ENCODE results near the gene NAALAD2. TPM values are rescaled to one million over a fixed set of nuclear protein-coding genes. Genes with fewer than 3 reads are reported as not detected.
"Not testable (repeated sequence)": the region's sequence is repeated elsewhere in the genome, so short reads cannot be mapped to it uniquely, and the experiment has no call there.

Gene NAALAD2
- total and polyA plus RNA-seq, 5 donors from 2014 or later, result 0.06 to 0.08 TPM; not detected in 3

DNA sequence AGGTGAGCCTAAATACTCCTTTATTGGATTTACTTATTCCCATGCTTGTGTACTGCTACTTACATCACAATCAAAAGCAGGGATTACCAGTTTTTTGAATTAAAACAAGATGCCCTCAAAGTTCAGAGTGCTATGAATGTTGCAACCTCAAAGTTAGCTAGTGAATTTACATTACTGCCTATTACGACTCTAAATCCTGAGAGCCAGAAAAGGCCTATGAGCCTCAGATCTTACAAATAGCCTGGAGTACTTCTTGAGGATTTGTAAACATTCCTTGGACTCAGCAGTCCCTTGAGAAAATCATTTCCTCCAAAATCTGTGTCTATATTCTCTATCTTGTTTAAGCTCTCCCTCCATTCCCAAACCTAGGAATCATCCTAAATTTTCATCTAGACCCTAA lies 62.9 kb downstream of the NAALAD2 start:
- Mint-ChIP-seq H3K4me3 (no peak overlapping the region), H3K27ac (peak overlapping the region in 2 of 3 donors; percentile 5 to 74), H3K36me3 (peaks cover 17% of the 10 kb centered on the region), H3K9me3 (no peaks in the 10 kb centered on the region), H3K4me1 (peaks cover 4 to 14% (median 9%) of the 10 kb centered on the region in 4 donors), H3K27me3 (no peaks in the 10 kb centered on the region)
- Histone ChIP-seq H3K27ac (ENCODE audit: insufficient read depth, low read length, poor library complexity, severe bottlenecking) (no peak overlapping the region), H3K36me3 (ENCODE audit: control insufficient read depth, insufficient read depth, low read length) (peaks cover 23% of the 10 kb centered on the region), H3K9me3 (ENCODE audit: control insufficient read depth in 2 of 2, low read length in 2 of 2) (no peaks in the 10 kb centered on the region), H3K4me1 (ENCODE audit: control insufficient read depth, insufficient read depth, low read length, poor library complexity, severe bottlenecking) (peaks cover under 1% of the 10 kb centered on the region), H3K4me3 (ENCODE audit: low read depth, low read length) (no peak overlapping the region), H3K27me3 (ENCODE audit: control insufficient read depth, insufficient read depth, low read length) (no peaks in the 10 kb centered on the region)
- ATAC-seq (ENCODE audit: low read depth in 2 of 2) (no peak), DNase-seq (no peak)

GRCh38 chr11:90202342-90202741 lies 67.9 kb downstream of the NAALAD2 start:
- Mint-ChIP-seq H3K27me3 (no peaks in the 10 kb centered on the region), H3K4me3 (peak overlapping the region in 1 of 4 donors; percentile 9), H3K4me1 (peaks cover 22 to 27% (median 24%) of the 10 kb centered on the region in 4 donors), H3K9me3 (no peaks in the 10 kb centered on the region), H3K27ac (peak overlapping the region; percentile 38 to 64 (median 54)), H3K36me3 (peaks cover 27% of the 10 kb centered on the region)
- Histone ChIP-seq H3K4me1 (ENCODE audit: control insufficient read depth, insufficient read depth, low read length, poor library complexity, severe bottlenecking) (peaks cover 5% of the 10 kb centered on the region), H3K27me3 (ENCODE audit: control insufficient read depth, insufficient read depth, low read length) (no peaks in the 10 kb centered on the region), H3K27ac (ENCODE audit: insufficient read depth, low read length, poor library complexity, severe bottlenecking) (peak overlapping the region; percentile 15), H3K9me3 (ENCODE audit: control insufficient read depth in 2 of 2, low read length in 2 of 2) (no peaks in the 10 kb centered on the region), H3K4me3 (ENCODE audit: low read depth, low read length) (no peak overlapping the region), H3K36me3 (ENCODE audit: control insufficient read depth, insufficient read depth, low read length) (peaks cover 38% of the 10 kb centered on the region)
- DNase-seq, result peak in 1 of 3 donors; percentile 27
- ATAC-seq (ENCODE audit: low read depth in 2 of 2), result no peak

GRCh38 chr11:90204407-90204806 lies 69.9 kb downstream of the NAALAD2 start:
- H3K4me3 Mint-ChIP-seq, result no peak overlapping the region
- H3K9me3 ChIP-seq (ENCODE audit: control insufficient read depth in 2 of 2, low read length in 2 of 2), result no peaks in the 10 kb centered on the region
- DNase-seq, result no peak
- H3K4me1 Mint-ChIP-seq, result peaks cover 18 to 40% (median 28%) of the 10 kb centered on the region in 4 donors
- H3K27me3 ChIP-seq (ENCODE audit: control insufficient read depth, insufficient read depth, low read length), result no peaks in the 10 kb centered on the region
- peaks cover 5% of the 10 kb centered on the region for H3K4me1 ChIP-seq (ENCODE audit: control insufficient read depth, insufficient read depth, low read length, poor library complexity, severe bottlenecking)
- no peak overlapping the region for H3K27ac ChIP-seq (ENCODE audit: insufficient read depth, low read length, poor library complexity, severe bottlenecking)
- H3K4me3 ChIP-seq (ENCODE audit: low read depth, low read length), result no peak overlapping the region
- peaks cover 26% of the 10 kb centered on the region for H3K36me3 Mint-ChIP-seq
- H3K27me3 Mint-ChIP-seq, result no peaks in the 10 kb centered on the region
- peaks cover 55% of the 10 kb centered on the region for H3K36me3 ChIP-seq (ENCODE audit: control insufficient read depth, insufficient read depth, low read length)
- no peaks in the 10 kb centered on the region for H3K9me3 Mint-ChIP-seq
- ATAC-seq (ENCODE audit: low read depth in 2 of 2), result no peak
- H3K27ac Mint-ChIP-seq, result peak overlapping the region in 1 of 3 donors; percentile 75

- Mint-ChIP-seq H3K4me3 (no peak overlapping the region), H3K27me3 (no peaks in the 10 kb centered on the region), H3K9me3 (no peaks in the 10 kb centered on the region), H3K36me3 (peaks cover 32% of the 10 kb centered on the region), H3K27ac (peak overlapping the region; percentile 2 to 75 (median 54)), H3K4me1 (peaks cover 18 to 40% (median 29%) of the 10 kb centered on the region in 4 donors)
- Histone ChIP-seq H3K36me3 (ENCODE audit: control insufficient read depth, insufficient read depth, low read length) (peaks cover 55% of the 10 kb centered on the region), H3K4me1 (ENCODE audit: control insufficient read depth, insufficient read depth, low read length, poor library complexity, severe bottlenecking) (peaks cover 5% of the 10 kb centered on the region), H3K27me3 (ENCODE audit: control insufficient read depth, insufficient read depth, low read length) (no peaks in the 10 kb centered on the region), H3K27ac (ENCODE audit: insufficient read depth, low read length, poor library complexity, severe bottlenecking) (peak overlapping the region; percentile 23), H3K9me3 (ENCODE audit: control insufficient read depth in 2 of 2, low read length in 2 of 2) (no peaks in the 10 kb centered on the region), H3K4me3 (ENCODE audit: low read depth, low read length) (no peak overlapping the region)
- DNase-seq (peak in 2 of 3 donors; percentile 56 to 65), ATAC-seq (ENCODE audit: low read depth in 2 of 2) (peak; percentile 62 to 63)
Observed at GRCh38 chr11:90204832-90205646, 70.6 kb downstream of the NAALAD2 start.

- H3K27me3 ChIP-seq (ENCODE audit: control insufficient read depth, insufficient read depth, low read length); H3K4me1 ChIP-seq (ENCODE audit: control insufficient read depth, insufficient read depth, low read length, poor library complexity, severe bottlenecking); H3K4me3 Mint-ChIP-seq; H3K27ac Mint-ChIP-seq; ATAC-seq (ENCODE audit: low read depth in 2 of 2); H3K9me3 ChIP-seq (ENCODE audit: control insufficient read depth in 2 of 2, low read length in 2 of 2); H3K4me3 ChIP-seq (ENCODE audit: low read depth, low read length); H3K27ac ChIP-seq (ENCODE audit: insufficient read depth, low read length, poor library complexity, severe bottlenecking); DNase-seq; H3K9me3 Mint-ChIP-seq; H3K27me3 Mint-ChIP-seq: not testable (repeated sequence)
- Mint-ChIP-seq H3K36me3 (peaks cover 36% of the 10 kb centered on the region), H3K4me1 (peaks cover 6 to 37% (median 23%) of the 10 kb centered on the region in 4 donors)
- peaks cover 63% of the 10 kb centered on the region for H3K36me3 ChIP-seq (ENCODE audit: control insufficient read depth, insufficient read depth, low read length)
Observed at GRCh38 chr11:90207992-90208391, 73.5 kb downstream of the NAALAD2 start.

DNA sequence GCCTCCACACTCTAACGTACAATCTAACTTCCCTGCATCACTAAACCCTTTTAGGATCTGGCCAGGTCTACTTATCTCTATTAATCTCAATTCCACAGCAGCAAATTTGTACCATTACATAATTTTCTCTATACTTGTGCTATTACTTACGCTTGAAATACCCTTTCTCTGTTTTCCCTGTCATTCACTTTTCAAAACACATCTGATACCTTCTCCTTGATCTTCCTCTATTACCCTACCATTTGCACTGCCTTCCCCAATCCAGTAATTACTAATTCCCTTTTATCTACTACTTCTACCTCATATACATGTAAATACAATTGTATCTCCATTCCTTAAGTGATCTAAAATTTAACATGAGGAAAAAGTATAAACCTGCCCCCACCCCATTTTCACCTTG lies 74.4 kb downstream of the NAALAD2 start:
- H3K9me3 Mint-ChIP-seq, result no peaks in the 10 kb centered on the region
- no peaks in the 10 kb centered on the region for H3K9me3 ChIP-seq (ENCODE audit: control insufficient read depth in 2 of 2, low read length in 2 of 2)
- H3K27me3 Mint-ChIP-seq, result no peaks in the 10 kb centered on the region
- peak overlapping the region in 1 of 3 donors; percentile 68 for H3K27ac Mint-ChIP-seq
- H3K4me3 ChIP-seq (ENCODE audit: low read depth, low read length), result no peak overlapping the region
- H3K27ac ChIP-seq (ENCODE audit: insufficient read depth, low read length, poor library complexity, severe bottlenecking), result no peak overlapping the region
- ATAC-seq (ENCODE audit: low read depth in 2 of 2), result no peak
- no peak for DNase-seq
- no peak overlapping the region for H3K4me3 Mint-ChIP-seq
- peaks cover 8 to 33% (median 22%) of the 10 kb centered on the region in 4 donors for H3K4me1 Mint-ChIP-seq
- H3K36me3 Mint-ChIP-seq, result peaks cover 37% of the 10 kb centered on the region
- peaks cover 70% of the 10 kb centered on the region for H3K36me3 ChIP-seq (ENCODE audit: control insufficient read depth, insufficient read depth, low read length)
- H3K27me3 ChIP-seq (ENCODE audit: control insufficient read depth, insufficient read depth, low read length), result no peaks in the 10 kb centered on the region
- H3K4me1 ChIP-seq (ENCODE audit: control insufficient read depth, insufficient read depth, low read length, poor library complexity, severe bottlenecking), result no peaks in the 10 kb centered on the region

DNA sequence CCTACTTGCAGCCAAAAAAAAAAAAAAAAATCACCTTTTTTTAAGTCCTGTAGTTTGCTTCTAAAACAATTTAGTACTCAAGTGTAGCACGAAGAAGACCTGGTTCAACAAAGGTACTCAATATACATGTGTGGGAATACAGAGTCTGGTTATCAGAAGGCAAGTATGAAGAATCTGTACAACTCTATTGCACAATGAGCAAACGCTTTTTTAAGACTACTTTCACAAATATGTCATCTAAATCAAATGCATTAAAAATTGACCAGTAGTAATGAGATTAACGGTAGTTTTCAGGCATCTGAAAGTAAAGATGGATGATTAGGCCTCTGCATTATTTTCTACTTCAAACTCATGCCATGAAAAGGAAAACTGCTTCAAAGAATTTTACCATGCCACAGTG lies 78.9 kb downstream of the NAALAD2 start:
- Mint-ChIP-seq H3K4me1 (peaks cover 22 to 46% (median 26%) of the 10 kb centered on the region in 4 donors), H3K27me3 (no peaks in the 10 kb centered on the region), H3K4me3 (no peak overlapping the region), H3K27ac (peak overlapping the region in 1 of 3 donors; percentile 59), H3K9me3 (no peaks in the 10 kb centered on the region), H3K36me3 (peaks cover 38% of the 10 kb centered on the region)
- Histone ChIP-seq H3K4me1 (ENCODE audit: control insufficient read depth, insufficient read depth, low read length, poor library complexity, severe bottlenecking) (peaks cover 9% of the 10 kb centered on the region), H3K9me3 (ENCODE audit: control insufficient read depth in 2 of 2, low read length in 2 of 2) (no peaks in the 10 kb centered on the region), H3K36me3 (ENCODE audit: control insufficient read depth, insufficient read depth, low read length) (peaks cover 61% of the 10 kb centered on the region), H3K4me3 (ENCODE audit: low read depth, low read length) (no peak overlapping the region), H3K27ac (ENCODE audit: insufficient read depth, low read length, poor library complexity, severe bottlenecking) (no peak overlapping the region), H3K27me3 (ENCODE audit: control insufficient read depth, insufficient read depth, low read length) (no peaks in the 10 kb centered on the region)
- ATAC-seq (ENCODE audit: low read depth in 2 of 2) (no peak), DNase-seq (no peak)
